Measurements from ENCODE around the gene NPY5R.

The NPY5R gene

GRCh38 chr4:163385466-163385865, 41.8 kb downstream of the NPY5R start:
- no peak for DNase-seq (ENCODE audit: low spot score)

- DNase-seq (ENCODE audit: low spot score), result no peak
Observed at GRCh38 chr4:163391756-163392155, 48.1 kb downstream of the NPY5R start.

GRCh38 chr4:163392328-163392727, 48.6 kb downstream of the NPY5R start:
- no peak for DNase-seq (ENCODE audit: low spot score)

- no peak for DNase-seq (ENCODE audit: low spot score)
Observed at GRCh38 chr4:163393471-163393870, 49.8 kb downstream of the NPY5R start.

- DNase-seq (ENCODE audit: low spot score), result peak; percentile 23
Observed at GRCh38 chr4:163395055-163395454, 51.4 kb downstream of the NPY5R start.

GRCh38 chr4:163395758-163396157, 52.1 kb downstream of the NPY5R start:
- peak; percentile 10 for DNase-seq (ENCODE audit: low spot score)

GRCh38 chr4:163398238-163398637, 54.5 kb downstream of the NPY5R start:
- DNase-seq (ENCODE audit: low spot score), result no peak

GRCh38 chr4:163400911-163401310, 57.2 kb downstream of the NPY5R start:
- DNase-seq (ENCODE audit: low spot score), result no peak
